Naive thymus-derived CD4-positive, alpha-beta T cell (primary cell): ENCODE results near the gene MYO7A. TPM values are rescaled to one million over a fixed set of nuclear protein-coding genes. Genes with fewer than 3 reads are reported as not detected.

Experiments used
- ATAC-seq: fragments of 150-1000 bp; cut with Tn5 transposase; 2 replicates; pipeline ENCODE4 v1.10.0; 2021; ENCODE audit warnings: mild to moderate bottlenecking, moderate library complexity
- CTCF ChIA-PET: fragments of 350-600 bp; sonication (Branson Sonifier 250); formaldehyde crosslinking; loops from one replicate; lab custom pipeline; 2021; ENCODE audit warnings: antibody characterized with exemption; lab: Charles Lee
- POLR2A ChIA-PET: fragments of 350-600 bp; sonication (Branson Sonifier 250); formaldehyde crosslinking; loops from one replicate; lab custom pipeline; 2021; ENCODE audit warnings: antibody characterized with exemption, inconsistent platforms; lab: Charles Lee
- DNase-seq, 9 donors: peaks; one replicate each; pipeline versions ENCODE4 v3.0.0 to v3.0.0-alpha.2; 2020 to 2022; ENCODE audit warnings: mixed read lengths in 1 of 9
- H3K27ac ChIP-seq: one replicate; pipeline ENCODE4 v1.7.0; 2013; ENCODE audit warnings: mild to moderate bottlenecking, low read depth, low read length, moderate library complexity
- H3K27me3 ChIP-seq, 2 donors: one replicate each; pipeline ENCODE4 v1.7.0; 2013; ENCODE audit warnings: low read length in 2 of 2, mild to moderate bottlenecking in 2 of 2, moderate library complexity in 2 of 2; ENCODE audit not compliant: control insufficient read depth in 2 of 2, insufficient read depth in 2 of 2
- H3K36me3 ChIP-seq, 3 experiments: 1 replicate in 2 of 3; 2 replicates in 1 of 3; pipeline ENCODE4 v1.7.0; 2013; ENCODE audit warnings: low read length in 3 of 3, mild to moderate bottlenecking in 3 of 3, moderate library complexity in 1 of 3; ENCODE audit not compliant: insufficient read depth in 3 of 3, control insufficient read depth in 2 of 3
- H3K4me1 ChIP-seq, 2 donors: one replicate each; pipeline ENCODE4 v1.7.0; 2013; ENCODE audit warnings: low read length in 2 of 2, mild to moderate bottlenecking in 2 of 2, moderate library complexity in 1 of 2; ENCODE audit not compliant: control insufficient read depth in 2 of 2, insufficient read depth in 2 of 2
- H3K4me3 ChIP-seq: 2 replicates; pipeline ENCODE4 v1.7.0; 2013; ENCODE audit warnings: mild to moderate bottlenecking, low read length
- H3K9me3 ChIP-seq, 3 experiments: 1 replicate in 2 of 3; 2 replicates in 1 of 3; pipeline ENCODE4 v1.7.0; 2013; ENCODE audit warnings: low read length in 3 of 3; ENCODE audit not compliant: control insufficient read depth in 2 of 3
- H3K27ac Mint-ChIP-seq, 9 donors: one replicate each; pipeline ENCODE4 v1.8.0; 2020 to 2022; ENCODE audit warnings: mixed read lengths in 9 of 9, mild to moderate bottlenecking in 8 of 9, moderate library complexity in 5 of 9, inconsistent platforms in 2 of 9
- H3K27me3 Mint-ChIP-seq, 5 donors: one replicate each; pipeline ENCODE4 v1.8.0; 2021 to 2022; ENCODE audit warnings: mixed read lengths in 5 of 5, mild to moderate bottlenecking in 1 of 5
- H3K36me3 Mint-ChIP-seq, 5 donors: one replicate each; pipeline ENCODE4 v1.8.0; 2020 to 2022; ENCODE audit warnings: mixed read lengths in 5 of 5, mild to moderate bottlenecking in 3 of 5, inconsistent platforms in 1 of 5
- H3K4me1 Mint-ChIP-seq, 7 donors: one replicate each; pipeline ENCODE4 v1.8.0; 2020 to 2022; ENCODE audit warnings: mixed read lengths in 7 of 7, mild to moderate bottlenecking in 3 of 7, inconsistent platforms in 1 of 7
- H3K4me3 Mint-ChIP-seq, 10 donors: one replicate each; pipeline ENCODE4 v1.8.0; 2020 to 2022; ENCODE audit warnings: mild to moderate bottlenecking in 10 of 10, mixed read lengths in 10 of 10, moderate library complexity in 6 of 10, inconsistent platforms in 2 of 10
- H3K9me3 Mint-ChIP-seq, 11 donors: one replicate each; pipeline ENCODE4 v1.8.0; 2020 to 2022; ENCODE audit warnings: mixed read lengths in 11 of 11, mild to moderate bottlenecking in 4 of 11, inconsistent platforms in 1 of 11, moderate library complexity in 1 of 11
- intact Hi-C, 2 donors: fragments of 100-400 bp; cut with micrococcal nuclease; formaldehyde crosslinking; loops; one replicate each; pipeline ENCODE4 v1.15.1; 2023
- polyA plus RNA-seq, 2 donors: library from polyadenylated mRNA; unstranded; fragments of 300-500 nt; fragmentation: Illumina TruSeq; gene quantifications; one replicate each; pipeline ENCODE4 v1.2.3, GENCODE V29; 2021
- total RNA-seq, 6 experiments: library from RNA in 5 of 6; stranded (reverse) in 5 of 6; gene quantifications; 1 replicate in 5 of 6; 2 replicates in 1 of 6; pipeline ENCODE4 v1.2.3 and lab custom pipeline; 2021 to 2026

Gene MYO7A
- total and polyA plus RNA-seq, 7 experiments from 2014 or later = 0.07 to 2.5 (median 0.27) TPM; not detected in 2

DNA sequence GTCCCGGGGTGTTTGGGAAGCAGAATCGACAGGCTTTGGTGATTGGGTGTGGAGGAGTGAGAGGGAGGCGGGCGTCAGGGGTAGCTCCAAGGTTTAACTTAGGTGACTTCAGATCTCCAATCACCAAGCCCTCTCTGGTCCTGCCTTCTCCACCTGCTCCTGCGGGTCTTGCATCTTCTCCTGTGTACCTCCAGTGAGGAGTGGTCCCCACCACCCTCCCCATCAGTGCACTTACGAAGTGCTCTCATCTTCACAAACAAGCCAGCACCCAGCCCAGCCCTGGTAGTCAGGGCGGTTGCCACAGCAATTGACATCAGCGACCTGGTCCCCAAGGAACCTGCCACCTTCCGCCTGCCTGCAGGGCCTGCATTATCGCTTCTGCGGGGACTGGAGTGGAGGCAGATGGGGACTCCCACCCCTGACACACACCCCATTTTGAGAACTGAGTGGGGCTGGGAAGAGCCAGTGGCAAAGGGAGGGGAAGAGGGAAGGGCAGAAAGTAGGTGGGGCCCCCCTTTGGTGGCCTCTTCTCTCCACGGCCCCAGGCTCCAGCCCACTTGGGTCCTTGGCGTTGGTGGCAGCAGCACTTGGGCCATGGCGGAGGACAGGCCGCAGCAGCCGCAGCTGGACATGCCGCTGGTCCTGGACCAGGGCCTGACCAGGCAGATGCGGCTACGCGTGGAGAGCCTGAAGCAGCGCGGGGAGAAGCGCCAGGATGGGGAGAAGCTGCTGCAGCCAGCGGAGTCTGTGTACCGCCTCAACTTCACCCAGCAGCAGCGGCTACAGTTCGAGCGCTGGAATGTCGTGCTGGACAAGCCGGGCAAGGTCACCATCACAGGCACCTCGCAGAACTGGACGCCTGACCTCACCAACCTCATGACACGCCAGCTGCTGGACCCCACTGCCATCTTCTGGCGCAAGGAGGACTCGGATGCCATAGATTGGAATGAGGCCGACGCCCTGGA, 25.5 kb upstream of the MYO7A start, which contains the start of gene OMP:
Gene OMP, plus strand, starts transcription at position 595 of the 965 bp plus-strand sequence. Its CDS starts 0 bp downstream, at position 595.
- H3K4me3 Mint-ChIP-seq = no peak within 1 kb of the TSS
- peaks cover 0 to 4% (median 0%) of the 10 kb centered on the region in 11 donors for H3K9me3 Mint-ChIP-seq
- Histone ChIP-seq H3K4me3 (no peak within 1 kb of the TSS), H3K27ac (no peak within 1 kb of the TSS), H3K27me3 (no peaks in the 10 kb centered on the region), H3K36me3 (no peaks in the 10 kb centered on the region), H3K9me3 (no peaks in the 10 kb centered on the region), H3K4me1 (no peaks in the 10 kb centered on the region)
- intact Hi-C loops = no loop called here
- H3K27ac Mint-ChIP-seq = no peak within 1 kb of the TSS
- H3K36me3 Mint-ChIP-seq = peaks cover 0 to 23% (median 3%) of the 10 kb centered on the region in 5 donors
- ChIA-PET CTCF (no interaction called here), POLR2A (no interaction called here)
- H3K4me1 Mint-ChIP-seq = peaks cover 0 to 5% (median 0%) of the 10 kb centered on the region in 7 donors
- no peak for DNase-seq
- no peaks in the 10 kb centered on the region for H3K27me3 Mint-ChIP-seq
- no peak for ATAC-seq

DNA sequence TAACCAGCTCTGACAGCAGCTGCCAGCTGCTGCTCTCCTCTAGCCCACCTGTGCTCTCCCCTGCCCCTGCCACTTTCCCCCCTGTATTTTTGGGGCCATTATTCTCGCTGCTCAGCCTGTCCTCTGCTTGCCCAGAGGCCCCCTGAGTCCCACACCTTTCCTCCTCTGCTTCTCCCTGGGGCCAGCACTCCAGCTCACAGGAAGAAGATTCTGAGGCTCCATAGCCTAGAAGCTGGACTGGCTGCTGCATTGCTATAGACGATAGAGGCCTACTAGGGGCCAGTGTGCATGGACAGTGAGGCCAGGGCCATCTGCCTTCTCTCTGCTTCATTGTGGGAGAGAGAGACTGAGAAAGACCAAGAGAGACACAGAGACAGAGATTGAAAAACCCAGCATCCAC, 24.7 kb upstream of the MYO7A start:
- ATAC-seq (no peak), DNase-seq (no peak)
- Histone ChIP-seq H3K4me1 (no peaks in the 10 kb centered on the region), H3K9me3 (no peaks in the 10 kb centered on the region), H3K27ac (no peak overlapping the region), H3K36me3 (no peaks in the 10 kb centered on the region), H3K4me3 (no peak overlapping the region), H3K27me3 (no peaks in the 10 kb centered on the region)
- Mint-ChIP-seq H3K27me3 (no peaks in the 10 kb centered on the region), H3K36me3 (peaks cover 0 to 23% (median 3%) of the 10 kb centered on the region in 5 donors), H3K9me3 (peaks cover 0 to 4% (median 0%) of the 10 kb centered on the region in 11 donors), H3K27ac (no peak overlapping the region), H3K4me1 (peaks cover 0 to 5% (median 0%) of the 10 kb centered on the region in 7 donors), H3K4me3 (no peak overlapping the region)
- POLR2A ChIA-PET = no interaction called here
- intact Hi-C loops = no loop called here
- CTCF ChIA-PET = no interaction called here

DNA sequence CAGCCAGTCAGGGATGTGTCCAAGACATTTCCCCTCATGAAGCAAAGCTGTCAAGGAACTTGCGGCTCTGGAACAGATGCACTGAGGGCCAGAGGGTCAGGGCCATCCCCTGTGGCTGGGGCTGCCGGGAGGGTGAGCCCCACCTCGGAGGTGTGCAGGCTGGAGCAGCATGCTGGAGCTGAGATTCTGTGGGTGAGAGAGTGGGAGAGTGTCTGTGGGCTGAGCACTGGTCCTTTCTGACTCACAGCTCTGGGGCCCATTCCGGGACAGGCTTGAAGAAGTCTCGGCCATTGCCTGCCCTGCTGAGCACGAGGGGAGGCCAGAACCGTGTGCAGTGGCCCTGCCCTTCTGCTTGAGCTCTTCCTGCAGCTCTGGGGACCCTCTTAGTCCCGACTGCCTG, 23.3 kb upstream of the MYO7A start:
- H3K4me3 ChIP-seq = no peak overlapping the region
- Mint-ChIP-seq H3K4me3 (no peak overlapping the region), H3K36me3 (peaks cover 0 to 23% (median 3%) of the 10 kb centered on the region in 5 donors), H3K4me1 (peaks cover 0 to 5% (median 0%) of the 10 kb centered on the region in 7 donors), H3K9me3 (peaks cover 0 to 4% (median 0%) of the 10 kb centered on the region in 11 donors), H3K27ac (no peak overlapping the region), H3K27me3 (no peaks in the 10 kb centered on the region)
- POLR2A ChIA-PET = no interaction called here
- DNase-seq (no peak), ATAC-seq (no peak)
- H3K36me3 ChIP-seq = no peaks in the 10 kb centered on the region
- no peaks in the 10 kb centered on the region for H3K9me3 ChIP-seq
- no peaks in the 10 kb centered on the region for H3K27me3 ChIP-seq
- no peak overlapping the region for H3K27ac ChIP-seq
- no peaks in the 10 kb centered on the region for H3K4me1 ChIP-seq
- CTCF ChIA-PET = no interaction called here
- intact Hi-C loops = no loop called here

DNA sequence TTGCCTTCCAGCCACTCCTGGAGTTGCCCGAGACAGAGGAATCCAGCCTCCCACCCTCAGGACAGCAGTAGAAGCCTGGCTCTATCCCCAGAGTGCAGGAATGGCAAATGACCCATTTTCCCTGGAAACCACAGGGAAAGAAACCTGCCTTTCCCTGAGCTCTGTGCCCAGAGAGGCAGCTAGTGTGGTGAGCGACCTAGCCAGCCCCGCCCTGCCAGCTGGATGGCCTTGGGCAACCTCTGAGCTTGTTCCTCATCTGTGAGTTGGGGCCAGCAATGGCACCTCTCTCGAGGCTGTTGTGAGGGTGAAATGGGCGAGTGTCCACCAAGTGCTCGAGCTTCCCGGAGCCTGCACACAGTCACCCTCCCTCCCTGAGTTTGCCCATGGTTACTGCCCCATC, 21.7 kb upstream of the MYO7A start:
- no peaks in the 10 kb centered on the region for H3K4me1 ChIP-seq
- Mint-ChIP-seq H3K36me3 (peaks cover 0 to 19% (median 0%) of the 10 kb centered on the region in 5 donors), H3K9me3 (no peaks in the 10 kb centered on the region), H3K27ac (no peak overlapping the region), H3K27me3 (no peaks in the 10 kb centered on the region), H3K4me3 (no peak overlapping the region), H3K4me1 (peaks cover 0 to 1% (median 0%) of the 10 kb centered on the region in 7 donors)
- no peak overlapping the region for H3K27ac ChIP-seq
- ChIA-PET POLR2A (no interaction called here), CTCF (no interaction called here)
- DNase-seq = no peak
- no peaks in the 10 kb centered on the region for H3K36me3 ChIP-seq
- no peaks in the 10 kb centered on the region for H3K27me3 ChIP-seq
- H3K9me3 ChIP-seq = no peaks in the 10 kb centered on the region
- intact Hi-C loops = no loop called here
- no peak overlapping the region for H3K4me3 ChIP-seq
- no peak for ATAC-seq

DNA sequence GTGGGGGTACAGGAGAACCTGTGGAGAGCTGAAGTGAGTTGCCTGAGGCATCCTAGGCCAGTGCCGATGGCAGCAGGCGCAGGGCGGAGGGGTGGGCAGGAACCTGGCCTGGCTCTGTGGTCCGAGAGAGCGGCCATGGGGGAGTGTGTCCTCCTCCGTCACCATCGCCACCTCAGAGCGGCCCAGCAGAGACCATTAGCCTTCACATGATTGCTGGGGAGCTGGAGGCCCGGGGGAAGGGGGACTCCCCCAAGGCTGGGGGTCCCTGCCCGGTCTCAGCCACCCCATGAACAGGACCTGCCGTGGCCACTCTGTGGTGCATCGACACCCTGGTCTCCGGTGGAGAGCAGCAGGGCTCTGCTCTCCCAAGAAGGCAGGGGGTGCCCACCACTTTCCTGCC, 21.3 kb upstream of the MYO7A start:
- Mint-ChIP-seq H3K27me3 (no peaks in the 10 kb centered on the region), H3K9me3 (no peaks in the 10 kb centered on the region), H3K4me3 (no peak overlapping the region), H3K27ac (no peak overlapping the region), H3K36me3 (peaks cover 0 to 19% (median 0%) of the 10 kb centered on the region in 5 donors), H3K4me1 (peaks cover 0 to 1% (median 0%) of the 10 kb centered on the region in 7 donors)
- intact Hi-C loops = no loop called here
- CTCF ChIA-PET = interaction anchor here (0.9 kb wide), 1 partner anchor 62 kb away, joined by 3 read pairs; no protein-coding TSS in a partner anchor
- H3K4me1 ChIP-seq = no peaks in the 10 kb centered on the region
- DNase-seq (no peak), ATAC-seq (no peak)
- H3K27ac ChIP-seq = no peak overlapping the region
- POLR2A ChIA-PET = no interaction called here
- no peak overlapping the region for H3K4me3 ChIP-seq
- no peaks in the 10 kb centered on the region for H3K36me3 ChIP-seq
- H3K9me3 ChIP-seq = no peaks in the 10 kb centered on the region
- no peaks in the 10 kb centered on the region for H3K27me3 ChIP-seq

DNA sequence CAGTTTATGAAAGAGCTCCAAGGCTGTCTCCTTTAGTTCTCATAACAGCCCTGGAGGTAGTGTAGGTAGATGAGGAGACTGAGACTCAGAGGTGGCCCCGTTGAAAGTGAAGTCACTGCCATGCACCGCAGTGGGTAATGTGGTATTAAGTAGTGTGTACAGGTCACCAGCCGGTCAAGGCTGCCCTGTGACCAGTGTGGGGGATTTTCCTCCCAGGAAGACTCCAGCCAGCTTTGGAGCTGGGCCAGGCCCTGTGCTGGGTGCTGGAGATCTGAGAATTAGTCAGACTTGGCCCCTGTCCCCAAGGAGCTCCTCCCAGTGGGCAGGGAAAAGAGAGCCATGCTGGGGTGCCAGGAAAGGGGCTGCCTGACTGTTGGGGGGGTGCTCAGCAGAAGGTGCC, 20.1 kb upstream of the MYO7A start:
- H3K27ac Mint-ChIP-seq = no peak overlapping the region
- no peaks in the 10 kb centered on the region for H3K9me3 Mint-ChIP-seq
- ChIA-PET POLR2A (no interaction called here), CTCF (no interaction called here)
- intact Hi-C loops = no loop called here
- no peaks in the 10 kb centered on the region for H3K27me3 ChIP-seq
- ATAC-seq (no peak), DNase-seq (no peak)
- no peak overlapping the region for H3K4me3 ChIP-seq
- no peak overlapping the region for H3K4me3 Mint-ChIP-seq
- no peaks in the 10 kb centered on the region for H3K4me1 ChIP-seq
- peaks cover 0 to 10% (median 0%) of the 10 kb centered on the region in 5 donors for H3K36me3 Mint-ChIP-seq
- no peaks in the 10 kb centered on the region for H3K27me3 Mint-ChIP-seq
- peaks cover 0 to 1% (median 0%) of the 10 kb centered on the region in 7 donors for H3K4me1 Mint-ChIP-seq
- no peak overlapping the region for H3K27ac ChIP-seq
- H3K9me3 ChIP-seq = no peaks in the 10 kb centered on the region
- H3K36me3 ChIP-seq = no peaks in the 10 kb centered on the region
